HepG2 (cell line): ENCODE data around the gene LRRC8E. TPM values are rescaled to one million over a fixed set of nuclear protein-coding genes. Genes with fewer than 3 reads are reported as not detected.

Experiments
- ARHGAP35 ChIP-seq: sonication (generic); formaldehyde crosslinking; IDR thresholded peaks from 2 replicates; pipeline ENCODE4 v1.9.0; 2022; ENCODE audit warnings: mild to moderate bottlenecking, inconsistent platforms, moderate library complexity, missing genetic modification reagents, borderline replicate concordance
- CREM ChIP-seq, 2 experiments: sonication (generic) in 1 of 2; formaldehyde crosslinking in 1 of 2; IDR thresholded peaks; 2 replicates each; pipeline versions ENCODE4 v1.4.0 to v1.6.1; 2016 to 2020; ENCODE audit warnings: antibody characterized with exemption in 1 of 2, mild to moderate bottlenecking in 1 of 2, missing genetic modification reagents in 1 of 2
- E2F2 ChIP-seq: sonication (generic); formaldehyde crosslinking; IDR thresholded peaks from 2 replicates; pipeline ENCODE4 v1.4.0; 2020; ENCODE audit warnings: missing genetic modification reagents, borderline replicate concordance
- ELF3 ChIP-seq: IDR thresholded peaks from 2 replicates; pipeline ENCODE4 v1.6.1; 2016; ENCODE audit warnings: missing genetic modification reagents, missing compliant biosample characterization
- ESRRA ChIP-seq: sonication (generic); formaldehyde crosslinking; IDR thresholded peaks from 2 replicates; pipeline ENCODE4 v1.5.1; 2020; ENCODE audit warnings: mild to moderate bottlenecking, low read depth, missing genetic modification reagents
- KDM3A ChIP-seq: IDR thresholded peaks from 2 replicates; pipeline ENCODE4 v1.6.1; 2018; ENCODE audit warnings: low read depth, missing compliant biosample characterization
- MTA1 ChIP-seq: sonication (generic); formaldehyde crosslinking; IDR thresholded peaks from 2 replicates; pipeline ENCODE4 v1.4.0; 2020; ENCODE audit warnings: missing genetic modification reagents, mild to moderate bottlenecking, borderline replicate concordance
- NCOA2 ChIP-seq: sonication (generic); formaldehyde crosslinking; IDR thresholded peaks from 2 replicates; pipeline ENCODE4 v1.8.0; 2022; ENCODE audit warnings: inconsistent platforms
- NONO ChIP-seq, 2 experiments: fragments of 450-650 bp in 1 of 2; sonication (generic) in 1 of 2; formaldehyde crosslinking in 1 of 2; IDR thresholded peaks in 1 of 2; conservative IDR thresholded peaks in 1 of 2; 2 replicates each; pipeline versions ENCODE4 v1.6.1 to v1.8.0; 2017 to 2022; ENCODE audit warnings: mild to moderate bottlenecking in 1 of 2, missing genetic modification reagents in 1 of 2, moderate library complexity in 1 of 2
- ONECUT2 ChIP-seq: sonication (generic); formaldehyde crosslinking; IDR thresholded peaks from 2 replicates; pipeline ENCODE4 v1.4.0; 2020; ENCODE audit warnings: missing genetic modification reagents
- RAD21 ChIP-seq: fragments of 450-650 bp; formaldehyde crosslinking; IDR thresholded peaks from 2 replicates; pipeline ENCODE4 v1.5.0; 2020; ENCODE audit warnings: mild to moderate bottlenecking
- RXRA ChIP-seq: sonication (generic); formaldehyde crosslinking; IDR thresholded peaks from 2 replicates; pipeline ENCODE4 v1.5.1; 2020; ENCODE audit warnings: missing genetic modification reagents
- SALL1 ChIP-seq: sonication (generic); formaldehyde crosslinking; IDR thresholded peaks from 2 replicates; pipeline ENCODE4 v1.8.0; 2022; ENCODE audit warnings: mild to moderate bottlenecking, missing genetic modification reagents
- SIN3A ChIP-seq: IDR thresholded peaks from 2 replicates; pipeline ENCODE4 v1.6.1; 2011; ENCODE audit warnings: low read depth, mild to moderate bottlenecking, control low read depth, low read length, borderline replicate concordance
- SP4 ChIP-seq: sonication (generic); formaldehyde crosslinking; IDR thresholded peaks from 2 replicates; pipeline ENCODE4 v1.8.1; 2023; ENCODE audit warnings: mild to moderate bottlenecking, missing genetic modification reagents
- TBX2 ChIP-seq: sonication (generic); formaldehyde crosslinking; IDR thresholded peaks from 2 replicates; pipeline ENCODE4 v1.5.0; 2020; ENCODE audit warnings: missing genetic modification reagents, mild to moderate bottlenecking, borderline replicate concordance
- XBP1 ChIP-seq: sonication (generic); formaldehyde crosslinking; IDR thresholded peaks from 2 replicates; pipeline ENCODE4 v1.5.0; 2020; ENCODE audit warnings: missing genetic modification reagents
- ZBTB25 ChIP-seq: IDR thresholded peaks from 2 replicates; pipeline ENCODE4 v1.6.1; 2018; ENCODE audit warnings: missing genetic modification reagents
- ZBTB43 ChIP-seq: sonication (generic); formaldehyde crosslinking; conservative IDR thresholded peaks from 2 replicates; pipeline ENCODE4 v1.4.0; 2020; ENCODE audit warnings: missing genetic modification reagents
- ZNF138 ChIP-seq: sonication (generic); formaldehyde crosslinking; IDR thresholded peaks from 2 replicates; pipeline ENCODE4 v1.5.0; 2020; ENCODE audit warnings: mild to moderate bottlenecking, low read depth, missing genetic modification reagents
- ZNF256 ChIP-seq: sonication (generic); formaldehyde crosslinking; conservative IDR thresholded peaks from 2 replicates; pipeline ENCODE4 v1.4.0; 2020; ENCODE audit warnings: missing genetic modification reagents
- ZNF329 ChIP-seq: sonication (generic); formaldehyde crosslinking; IDR thresholded peaks from 2 replicates; pipeline ENCODE4 v1.9.0; 2021; ENCODE audit warnings: low read depth, mild to moderate bottlenecking, missing genetic modification reagents
- ZNF451 ChIP-seq: sonication (generic); formaldehyde crosslinking; IDR thresholded peaks from 2 replicates; pipeline ENCODE4 v1.5.0; 2020; ENCODE audit warnings: mild to moderate bottlenecking, missing genetic modification reagents
- ZNF557 ChIP-seq: sonication (generic); formaldehyde crosslinking; IDR thresholded peaks from 2 replicates; pipeline ENCODE4 v1.4.0; 2020; ENCODE audit warnings: missing genetic modification reagents
- ZNF614 ChIP-seq: IDR thresholded peaks from 2 replicates; pipeline ENCODE4 v1.6.1; 2018; ENCODE audit warnings: missing biosample characterization, missing genetic modification reagents, inconsistent platforms, borderline replicate concordance
- ZSCAN12 ChIP-seq: sonication (generic); formaldehyde crosslinking; IDR thresholded peaks from 2 replicates; pipeline ENCODE4 v1.9.0; 2021; ENCODE audit warnings: mild to moderate bottlenecking, missing genetic modification reagents
- polyA plus RNA-seq, 8 experiments: library from polyadenylated mRNA; depleted of rRNA in 3 of 8; stranded (reverse) in 7 of 8; unstranded in 1 of 8; fragments of >200 nt; fragmentation: Illumina TruSeq in 4 of 8; extraction: Trizol in 4 of 8; gene quantifications; 2 replicates each; pipeline versions ENCODE4 v1.2.1 to v1.2.3, GENCODE V29; 2011 to 2016; ENCODE audit warnings: low read depth in 4 of 8, missing spikeins in 1 of 8, mixed read lengths in 1 of 8; ENCODE audit not compliant: insufficient read depth in 1 of 8
- total RNA-seq, 5 experiments: library from RNA; depleted of rRNA; stranded (reverse); fragments of >200 nt; fragmentation: Illumina TruSeq; extraction: Trizol; gene quantifications; 2 replicates each; pipeline ENCODE4 v1.2.3, GENCODE V29; 2016; ENCODE audit warnings: low read depth in 1 of 5

The LRRC8E gene
- total and polyA plus RNA-seq, 2 of the 13 experiments (the other 11 are each of a cell fraction or from before 2014, with no cell fraction given), result 8.0 to 10.3 TPM

GRCh38 chr19:7919610-7920518 is 31.6 kb downstream of the LRRC8E start, which contains the start of gene SNAPC2 (continued):
- TF ChIP-seq KDM3A (CRISPR knock-in tag), result peak; percentile 96
- TF ChIP-seq ZNF138 (CRISPR knock-in tag), result no peak
- no peak for TF ChIP-seq ZSCAN12
- no peak; the same call in 1 of the 2 replicates for TF ChIP-seq ZNF557 (CRISPR knock-in tag)
- TF ChIP-seq SP4 (CRISPR knock-in tag), result peak; percentile 96
- 0 out of 2 replicates have a peak, but pooled peaks have one; percentile 42 for TF ChIP-seq ARHGAP35 (CRISPR knock-in tag)
- TF ChIP-seq ZNF451 (CRISPR knock-in tag), result no peak
- TF ChIP-seq E2F2, result 0 out of 2 replicates have a peak, but pooled peaks have one; percentile 24
- TF ChIP-seq XBP1 (CRISPR knock-in tag), result 0 out of 2 replicates have a peak, but pooled peaks have one; percentile 31
- peak; percentile 35; the same call in 1 of the 2 replicates for TF ChIP-seq ZBTB43
- TF ChIP-seq SALL1, result peak; percentile 84
- peak; percentile 94 for TF ChIP-seq ZBTB25 (CRISPR knock-in tag)
- TF ChIP-seq SIN3A, result peak; percentile 38; the same call in 1 of the 2 replicates
- peak; percentile 23; the same call in 1 of the 2 replicates for TF ChIP-seq NCOA2 (CRISPR knock-in tag)
- TF ChIP-seq ESRRA (CRISPR knock-in tag), result peak; percentile 22; the same call in 1 of the 2 replicates
- no peak for TF ChIP-seq ONECUT2 (CRISPR knock-in tag)
- TF ChIP-seq ELF3 (CRISPR knock-in tag), result peak; percentile 66; the same call in 1 of the 2 replicates
- 0 out of 2 replicates have a peak, but pooled peaks have one; percentile 30 for TF ChIP-seq MTA1 (CRISPR knock-in tag)
- peak; percentile 55 for TF ChIP-seq RAD21 (CRISPR knock-in tag)
- TF ChIP-seq RXRA (CRISPR knock-in tag), result peak; percentile 67; the same call in 1 of the 2 replicates
- TF ChIP-seq NONO (IDR thresholded peaks at IDR 0.05), result no peak
- TF ChIP-seq NONO (CRISPR knock-in tag; conservative IDR thresholded peaks at IDR 0.05), result peak; percentile 88
- peak; percentile 91; the same call in 1 of the 2 replicates for TF ChIP-seq ZNF614 (CRISPR knock-in tag)
- peak; percentile 52; the same call in 1 of the 2 replicates for TF ChIP-seq CREM (IDR thresholded peaks at IDR 0.05)
- TF ChIP-seq CREM (CRISPR knock-in tag; IDR thresholded peaks at IDR 0.05), result no peak
- peak; percentile 59 for TF ChIP-seq TBX2 (CRISPR knock-in tag)
- no peak for TF ChIP-seq ZNF329 (CRISPR knock-in tag)
- TF ChIP-seq ZNF256, result 0 out of 2 replicates have a peak, but pooled peaks have one; percentile 32
